Neural progenitor cell (in vitro differentiated cells): ENCODE measurements around the gene TREX2. TPM values are rescaled to one million over a fixed set of nuclear protein-coding genes. Genes with fewer than 3 reads are reported as not detected.

Experiments used
- DNase-seq: peaks from one replicate; pipeline ENCODE4 v3.0.0-alpha.2; 2016; ENCODE audit warnings: low spot score
- H2AFZ ChIP-seq: fragments of 200-600 bp; sonication (generic); replicated peaks from 2 replicates; pipeline ENCODE4 v1.6.1; 2016; ENCODE audit warnings: antibody characterized with exemption
- H3F3A ChIP-seq: fragments of 200-600 bp; sonication (generic); 2 replicates; pipeline ENCODE4 v1.6.1; 2016; ENCODE audit warnings: antibody characterized with exemption, low read depth
- H3K27ac ChIP-seq: fragments of 200-600 bp; sonication (generic); 2 replicates; pipeline ENCODE4 v1.5.1; 2016; ENCODE audit warnings: mild to moderate bottlenecking
- H3K27me3 ChIP-seq: fragments of 200-600 bp; sonication (generic); 2 replicates; pipeline ENCODE4 v1.6.1; 2016; ENCODE audit warnings: mild to moderate bottlenecking, moderate library complexity
- H3K36me3 ChIP-seq: fragments of 200-600 bp; sonication (generic); 2 replicates; pipeline ENCODE4 v1.5.1; 2016
- H3K4me1 ChIP-seq: fragments of 200-600 bp; sonication (generic); 2 replicates; pipeline ENCODE4 v1.6.1; 2016; ENCODE audit warnings: mixed run types
- H3K4me2 ChIP-seq: fragments of 200-600 bp; sonication (generic); 2 replicates; pipeline ENCODE4 v1.6.1; 2016
- H3K4me3 ChIP-seq: fragments of 200-600 bp; sonication (generic); 2 replicates; pipeline ENCODE4 v1.5.1; 2016
- H3K79me2 ChIP-seq: fragments of 200-600 bp; sonication (generic); 2 replicates; pipeline ENCODE4 v1.6.1; 2016; ENCODE audit warnings: low read depth
- H3K9ac ChIP-seq: fragments of 200-600 bp; sonication (generic); 2 replicates; pipeline ENCODE4 v1.6.1; 2016
- H3K9me3 ChIP-seq: fragments of 200-600 bp; sonication (generic); 2 replicates; pipeline ENCODE4 v1.5.1; 2016; ENCODE audit warnings: low read depth
- H4K20me1 ChIP-seq: fragments of 200-600 bp; sonication (generic); 2 replicates; pipeline ENCODE4 v1.6.1; 2016; ENCODE audit warnings: low read depth
- H3K27ac Mint-ChIP-seq: 3 replicates; pipeline ENCODE4 v1.8.0; 2021; ENCODE audit warnings: mixed read lengths
- H3K27me3 Mint-ChIP-seq: 2 replicates; pipeline ENCODE4 v1.8.0; 2022; ENCODE audit warnings: low read depth, mild to moderate bottlenecking, inconsistent platforms, moderate library complexity, mixed read lengths; ENCODE audit not compliant: insufficient read depth
- H3K36me3 Mint-ChIP-seq: 3 replicates; pipeline ENCODE4 v1.8.0; 2021; ENCODE audit warnings: mixed read lengths
- H3K4me1 Mint-ChIP-seq: 3 replicates; pipeline ENCODE4 v1.8.0; 2021; ENCODE audit warnings: mixed read lengths
- H3K4me3 Mint-ChIP-seq: 3 replicates; pipeline ENCODE4 v1.8.0; 2021; ENCODE audit warnings: mild to moderate bottlenecking, moderate library complexity, mixed read lengths
- H3K9me3 Mint-ChIP-seq: 3 replicates; pipeline ENCODE4 v1.8.0; 2020; ENCODE audit warnings: mixed read lengths
- CTCF ChIP-seq: fragments of 200-600 bp; sonication (generic); IDR thresholded peaks from 2 replicates; pipeline ENCODE4 v1.5.1; 2017; ENCODE audit warnings: antibody characterized with exemption, mild to moderate bottlenecking
- EZH2 ChIP-seq: fragments of 200-600 bp; sonication (generic); IDR thresholded peaks from 2 replicates; pipeline ENCODE4 v1.6.1; 2017; ENCODE audit warnings: antibody characterized with exemption, mild to moderate bottlenecking, moderate library complexity
- EZH2phosphoT487 ChIP-seq: fragments of 200-600 bp; sonication (generic); IDR thresholded peaks from 2 replicates; pipeline ENCODE4 v1.6.1; 2017; ENCODE audit warnings: antibody characterized with exemption
- total RNA-seq: library from RNA; depleted of rRNA; stranded (reverse); fragments of >200 nt; gene quantifications from 2 replicates; pipeline ENCODE4 v1.2.3, GENCODE V29; 2015; ENCODE audit warnings: low replicate concordance

Gene TREX2
- total RNA-seq, 1 donor from 2014 or later = not detected

- DNase-seq = no peak
- Histone ChIP-seq H4K20me1 (no peaks in the 10 kb centered on the region), H3F3A (no peaks in the 10 kb centered on the region), H3K27me3 (no peaks in the 10 kb centered on the region), H3K79me2 (no peaks in the 10 kb centered on the region), H3K4me2 (no peak overlapping the region), H3K36me3 (no peaks in the 10 kb centered on the region), H3K9ac (no peak overlapping the region), H3K4me1 (no peaks in the 10 kb centered on the region), H2AFZ (no peak overlapping the region), H3K9me3 (no peaks in the 10 kb centered on the region), H3K27ac (no peak overlapping the region), H3K4me3 (no peak overlapping the region)
- Mint-ChIP-seq H3K9me3 (peaks cover 10% of the 10 kb centered on the region), H3K36me3 (peaks cover 2% of the 10 kb centered on the region), H3K4me1 (no peaks in the 10 kb centered on the region), H3K27me3 (peaks cover 2% of the 10 kb centered on the region), H3K4me3 (no peak overlapping the region), H3K27ac (no peak overlapping the region)
- TF ChIP-seq EZH2 (no peak), CTCF (no peak), EZH2phosphoT487 (no peak)
These were observed 3.7 kb upstream of the TREX2 start for GRCh38 chrX:153449368-153450113.

DNA sequence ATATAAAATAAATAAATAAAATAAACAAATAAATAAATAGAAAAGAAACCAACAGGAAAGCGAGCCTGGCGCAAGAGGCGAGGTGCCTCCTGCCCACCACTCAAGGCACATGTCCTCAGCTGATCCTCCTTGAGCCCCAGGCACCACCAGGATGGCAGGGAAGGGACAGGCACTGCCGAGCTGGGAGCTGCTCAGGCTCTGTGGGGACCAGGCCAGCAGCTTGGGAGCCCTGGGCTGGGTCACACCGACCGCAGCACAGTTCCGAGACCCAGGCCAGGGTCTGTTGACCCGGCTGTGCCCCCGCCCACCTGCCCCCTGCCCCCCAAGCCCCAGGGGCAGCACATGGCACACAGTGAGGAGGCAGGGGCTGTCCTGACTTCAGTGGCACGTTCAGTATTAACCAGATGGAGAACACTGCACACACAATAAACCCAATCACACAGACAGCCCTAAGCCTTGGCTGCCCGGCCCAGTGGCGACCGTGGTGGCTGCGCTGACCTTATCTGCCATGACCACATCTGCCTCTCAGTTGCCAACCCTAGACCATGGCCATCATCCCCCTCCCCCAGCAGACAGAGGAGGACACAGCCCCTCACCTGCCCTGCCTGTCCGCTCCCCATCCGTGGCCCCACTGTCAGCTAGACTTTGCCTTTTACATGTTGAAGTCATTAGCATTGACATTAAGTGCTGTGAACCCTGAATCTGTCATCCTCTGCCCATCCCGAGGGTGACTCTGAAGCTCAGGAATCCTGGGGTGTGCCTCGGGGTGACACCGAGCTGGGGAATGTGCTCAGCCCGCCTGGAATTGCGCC, 2.9 kb upstream of the TREX2 start:
- no peak overlapping the region for H3K27ac Mint-ChIP-seq
- H3K27ac ChIP-seq = no peak overlapping the region
- H3K4me1 Mint-ChIP-seq = no peaks in the 10 kb centered on the region
- no peak for DNase-seq
- no peaks in the 10 kb centered on the region for H3K27me3 ChIP-seq
- peaks cover 12% of the 10 kb centered on the region for H3K9me3 Mint-ChIP-seq
- no peaks in the 10 kb centered on the region for H3K9me3 ChIP-seq
- H3K4me3 Mint-ChIP-seq = no peak overlapping the region
- no peaks in the 10 kb centered on the region for H4K20me1 ChIP-seq
- no peak overlapping the region for H3K9ac ChIP-seq
- H3K79me2 ChIP-seq = no peaks in the 10 kb centered on the region
- peaks cover 2% of the 10 kb centered on the region for H3K36me3 Mint-ChIP-seq
- no peak for TF ChIP-seq CTCF
- TF ChIP-seq EZH2phosphoT487 = no peak
- no peak for TF ChIP-seq EZH2
- H3K36me3 ChIP-seq = no peaks in the 10 kb centered on the region
- H3K27me3 Mint-ChIP-seq = no peaks in the 10 kb centered on the region
- no peak overlapping the region for H2AFZ ChIP-seq
- H3K4me2 ChIP-seq = no peak overlapping the region
- H3F3A ChIP-seq = no peaks in the 10 kb centered on the region
- no peak overlapping the region for H3K4me3 ChIP-seq
- H3K4me1 ChIP-seq = no peaks in the 10 kb centered on the region

DNA sequence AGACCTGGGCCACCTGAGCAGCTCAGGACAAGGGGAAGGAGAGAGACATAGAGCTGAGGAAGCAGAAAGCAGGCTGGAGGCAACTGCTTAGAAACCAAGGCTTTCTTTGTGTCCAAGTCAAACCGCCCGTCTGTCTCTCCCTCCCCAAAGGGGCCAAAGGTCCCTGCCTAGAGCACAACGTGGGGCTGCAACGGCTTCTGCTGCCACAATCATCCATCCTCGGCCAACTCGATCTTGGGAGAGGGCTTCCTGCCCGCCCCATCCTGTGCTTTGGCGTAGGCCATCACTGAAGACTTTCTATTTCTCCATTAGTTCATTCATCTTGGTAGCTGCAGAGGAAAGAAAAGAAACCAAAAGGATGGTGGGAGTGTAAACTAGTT, 1.7 kb upstream of the TREX2 start:
- Mint-ChIP-seq H3K27me3 (no peaks in the 10 kb centered on the region), H3K4me3 (no peak overlapping the region), H3K4me1 (no peaks in the 10 kb centered on the region), H3K27ac (no peak overlapping the region), H3K36me3 (peaks cover 2% of the 10 kb centered on the region), H3K9me3 (peaks cover 12% of the 10 kb centered on the region)
- Histone ChIP-seq H3K27ac (no peak overlapping the region), H3K9me3 (no peaks in the 10 kb centered on the region), H3K27me3 (no peaks in the 10 kb centered on the region), H3K9ac (no peak overlapping the region), H3K4me1 (no peaks in the 10 kb centered on the region), H3K4me2 (no peak overlapping the region), H3K4me3 (no peak overlapping the region), H3K79me2 (no peaks in the 10 kb centered on the region), H4K20me1 (no peaks in the 10 kb centered on the region), H3F3A (no peaks in the 10 kb centered on the region), H3K36me3 (no peaks in the 10 kb centered on the region), H2AFZ (no peak overlapping the region)
- no peak for DNase-seq
- TF ChIP-seq EZH2 (no peak), EZH2phosphoT487 (no peak), CTCF (no peak)
